ENCODE measurements around the gene CDHR1. TPM values are rescaled to one million over a fixed set of nuclear protein-coding genes. Genes with fewer than 3 reads are reported as not detected.

The CDHR1 gene
- total and polyA plus RNA-seq, 2 of the 8 experiments (the other 6 are each of a cell fraction or from before 2014, with no cell fraction given): 3.9 to 10.5 TPM

GRCh38 chr10:84160663-84161362, 33.5 kb upstream of the CDHR1 start:
- Histone ChIP-seq H2BK12ac (ENCODE audit: low read depth, low read length) (no peak overlapping the region), H2BK5ac (ENCODE audit: low read depth, low read length) (peak overlapping the region; percentile 56; the same call in 1 of the 2 replicates), H2AK5ac (ENCODE audit: low read depth, low read length) (no peak overlapping the region), H3K23ac (ENCODE audit: insufficient read length) (no peak overlapping the region), H3K56ac (replicated peaks; ENCODE audit: insufficient read length, low read depth, low read length) (no peak overlapping the region), H4K20me1 (replicated peaks in 1 of 2; ENCODE audit: control insufficient read depth in 1 of 2, insufficient read depth in 2 of 2, low read length in 2 of 2) (no peaks in the 10 kb centered on the region), H4K8ac (ENCODE audit: extremely low read depth, insufficient read depth, low read length) (no peak overlapping the region), H2BK20ac (ENCODE audit: low read length) (no peak overlapping the region), H3K36me3 (ENCODE audit: control insufficient read depth in 2 of 4, insufficient read depth in 4 of 4, low read length in 3 of 4) (no peaks in the 10 kb centered on the region), H3K23me2 (ENCODE audit: low read depth, low read length) (no peaks in the 10 kb centered on the region), H3K18ac (ENCODE audit: extremely low read depth, low read length) (peak overlapping the region; percentile 26; the same call in 1 of the 2 replicates), H3K27ac (ENCODE audit: low read depth, low read length) (no peak overlapping the region), H3K9me3 (ENCODE audit: insufficient read depth in 2 of 2, low read depth in 1 of 2, low read length in 1 of 2) (no peaks in the 10 kb centered on the region), H2BK120ac (replicated peaks; ENCODE audit: low read depth, low read length) (no peak overlapping the region), H3K4me1 (replicated peaks in 1 of 4; ENCODE audit: control insufficient read depth in 3 of 4, insufficient read depth in 4 of 4, low read length in 3 of 4) (peaks cover 11 to 39% (median 29%) of the 10 kb centered on the region in 4 experiments), H4K91ac (replicated peaks; ENCODE audit: insufficient read length, low read length) (no peak overlapping the region), H4K5ac (ENCODE audit: insufficient read length, low read depth, low read length) (no peak overlapping the region), H2BK15ac (ENCODE audit: low read length) (no peak overlapping the region), H3K79me1 (ENCODE audit: low read depth, low read length) (no peaks in the 10 kb centered on the region), H3K9ac (replicated peaks in 1 of 4; ENCODE audit: extremely low read depth in 1 of 4, low read depth in 3 of 4, low read length in 3 of 4) (no peak overlapping the region; a peak in 1 of 7 replicates), H3K4me2 (ENCODE audit: insufficient read depth in 1 of 2, low read depth in 2 of 2, low read length in 2 of 2) (peak overlapping the region; percentile 6 to 18; a peak in 3 of 4 replicates), H3K79me2 (ENCODE audit: control insufficient read depth in 1 of 2, insufficient read depth in 2 of 2, low read length in 2 of 2) (no peaks in the 10 kb centered on the region), H3K14ac (ENCODE audit: insufficient read length) (no peak overlapping the region), H3K4me3 (ENCODE audit: extremely low read depth in 1 of 4, insufficient read depth in 2 of 4, low read depth in 3 of 4, low read length in 4 of 4) (peak overlapping the region in 1 of 4 experiments; percentile 30; a peak in 2 of 8 replicates), H2AFZ (ENCODE audit: low read length) (no peak overlapping the region), H3K27me3 (replicated peaks in 1 of 4; ENCODE audit: control insufficient read depth in 3 of 4, extremely low read depth in 1 of 4, insufficient read depth in 3 of 4, low read length in 3 of 4) (no peaks in the 10 kb centered on the region), H3K4ac (replicated peaks; ENCODE audit: insufficient read length, low read depth, low read length) (no peak overlapping the region)
- WGBS, 2 experiments (ENCODE audit: extremely low coverage in 1 of 2, insufficient coverage in 1 of 2, insufficient read length in 1 of 2, insufficient replicate concordance in 2 of 2, low coverage in 1 of 2, low lambda C conversion rate in 2 of 2, missing lambda C conversion rate in 1 of 2): 30% methylated on average over 6 of the region's 6 CpGs; no CpG with 5 or more reads in 1 of the 2 experiments
- ChIA-PET CTCF (ENCODE audit: partially characterized antibody) (interaction anchor here (0.7 to 10.9 kb wide), 8 partner anchors 13 to 54 kb away, joined by 3 to 95 read pairs (median 4); no protein-coding TSS in a partner anchor), POLR2A (ENCODE audit: partially characterized antibody) (interaction anchor here (3.8 kb wide), 1 partner anchor 21 kb away, joined by 15 read pairs; the partner anchor contains the start of gene GHITM)
- DNase-seq (ENCODE audit: low read depth in 1 of 2, low spot score in 2 of 2) (no peak), FAIRE-seq (no peak)
- TF ChIP-seq SP1 (IDR thresholded peaks at IDR 0.05; ENCODE audit: low read depth, low read length) (no peak), KDM4A (IDR thresholded peaks at IDR 0.05; ENCODE audit: low read depth, low read length, severe bottlenecking) (no peak), TCF12 (IDR thresholded peaks at IDR 0.05; ENCODE audit: low read depth, low read length) (0 out of 2 replicates have a peak, but pooled peaks have one; percentile 54), RNF2 (IDR thresholded peaks at IDR 0.05; ENCODE audit: borderline replicate concordance, low read depth, low read length, missing control alignments, poor library complexity, severe bottlenecking) (no peak), ASH2L (IDR thresholded peaks at IDR 0.05; ENCODE audit: low read length) (peak; percentile 26), RAD21 (IDR thresholded peaks at IDR 0.05 in 1 of 2, conservative IDR thresholded peaks at IDR 0.05 in 1 of 2; ENCODE audit: low read depth in 2 of 2, low read length in 2 of 2) (no peak)

Measured in H1 (cell line).